Measurements from ENCODE around the gene CCL17. TPM values are rescaled to one million over a fixed set of nuclear protein-coding genes. Genes with fewer than 3 reads are reported as not detected.

Gene CCL17
- total RNA-seq, 1 experiment from 2014 or later, result not detected

DNA sequence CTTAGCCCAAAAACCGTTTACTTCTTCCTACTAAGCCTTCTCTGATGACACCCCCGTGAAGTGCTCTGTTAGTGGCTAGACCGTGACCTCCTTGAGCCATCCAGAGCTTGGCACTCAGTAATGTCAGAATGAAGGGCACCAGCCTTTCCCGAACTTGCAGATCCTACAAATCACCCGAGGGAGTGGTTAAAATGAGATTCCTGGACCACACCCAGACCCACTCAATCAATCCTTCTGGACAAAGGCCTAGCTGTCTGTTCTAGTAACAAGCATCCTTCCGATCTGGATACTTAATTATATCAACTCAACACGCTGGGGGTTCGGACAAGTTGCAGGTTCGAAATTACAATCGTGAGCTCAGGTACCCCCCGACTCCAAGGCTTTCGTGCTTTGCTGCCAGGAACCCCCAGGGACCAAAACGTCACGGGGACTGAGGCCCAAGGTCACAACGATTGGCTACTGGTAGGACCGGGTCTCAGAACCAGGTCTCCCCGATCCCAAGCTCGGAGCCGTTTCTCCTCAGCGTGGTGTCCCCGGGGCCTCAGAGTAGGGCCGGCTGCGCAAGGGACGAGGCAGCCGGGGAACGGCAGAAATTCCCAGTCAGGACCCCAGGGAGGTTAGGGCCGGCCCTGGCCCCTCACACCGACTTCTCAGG, 42.1 kb downstream of the CCL17 start:
- ATAC-seq (peak; percentile 46), DNase-seq (ENCODE audit: low read depth, low spot score) (no peak)
- Histone ChIP-seq H3K4me1 (ENCODE audit: control insufficient read depth, insufficient read depth, low read length) (no peaks in the 10 kb centered on the region; the same call in 1 of the 2 replicates), H3K9me3 (ENCODE audit: control insufficient read depth, insufficient read depth, low read depth, low read length) (no peaks in the 10 kb centered on the region), H3K36me3 (ENCODE audit: control insufficient read depth, insufficient read depth, low read length) (peaks cover 9% of the 10 kb centered on the region), H3K27me3 (ENCODE audit: control insufficient read depth, insufficient read depth, low read length) (no peaks in the 10 kb centered on the region), H3K4me3 (ENCODE audit: low read depth in 2 of 2, low read length in 2 of 2) (peak overlapping the region; percentile 85 to 97), H3K27ac (ENCODE audit: low read length) (peak overlapping the region; percentile 94)
- ChIA-PET CTCF (interaction anchor here (1.0 kb wide), 1 partner anchor 74 kb away, joined by 3 read pairs; no protein-coding TSS in a partner anchor), POLR2A (no interaction called here)
- in situ Hi-C loops (cut with HindIII; ENCODE audit: low pct_unique_long_range_greater_than_20kb, low sequenced_read_pairs) (no loop called here), intact Hi-C loops (cut with micrococcal nuclease; ENCODE audit: unreplicated experiment) (no loop called here)
- no peak for TF ChIP-seq SIN3A (IDR thresholded peaks at IDR 0.05; ENCODE audit: borderline replicate concordance, insufficient read depth, low read depth, low read length)
- no peak for TF ChIP-seq TCF7L2 (IDR thresholded peaks at IDR 0.05; ENCODE audit: low read depth, low read length)
- BruUV-seq (replicated peaks), result no TSS peak

DNA sequence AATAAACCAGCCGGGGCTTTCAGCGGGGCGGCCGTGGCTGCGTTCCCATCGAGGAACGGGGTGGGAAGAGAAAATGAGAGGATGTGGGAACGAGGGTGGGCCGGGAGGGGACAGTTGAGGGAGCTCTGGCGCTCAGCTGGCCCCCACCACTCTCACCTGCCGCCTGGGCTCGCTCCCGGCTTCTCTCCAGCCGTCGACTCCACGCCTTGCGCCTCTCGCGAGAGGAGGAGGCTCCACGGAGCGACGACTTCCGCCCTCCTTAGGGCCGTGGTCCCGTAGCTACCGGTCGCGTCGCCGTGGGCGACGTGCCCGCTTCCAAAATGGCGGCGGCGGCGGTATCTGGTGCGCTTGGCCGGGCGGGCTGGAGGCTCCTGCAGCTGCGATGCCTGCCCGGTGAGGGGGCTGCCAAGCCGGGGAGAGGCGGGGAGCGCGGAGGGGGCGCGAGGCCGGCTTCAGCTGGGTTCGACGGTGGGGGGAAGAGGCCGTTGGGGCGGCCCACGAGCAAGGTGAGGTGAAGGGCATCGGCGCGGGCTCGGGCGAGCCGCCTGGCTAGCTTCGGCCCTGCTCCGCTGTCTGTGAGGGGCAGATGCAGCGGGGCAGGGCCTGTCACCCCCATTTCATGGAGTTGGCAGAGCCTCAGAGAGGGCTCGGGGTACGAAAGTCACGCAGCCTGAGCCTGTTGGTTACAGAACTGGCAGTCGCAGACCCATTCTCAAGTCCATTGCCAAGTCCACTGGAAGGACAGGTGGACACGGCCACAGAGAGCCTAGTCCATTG, 42.8 kb downstream of the CCL17 start, which contains the start of the genes CIAPIN1 and COQ9:
Gene CIAPIN1, minus strand, starts transcription at position 200 of the 777 bp plus-strand sequence. CDS start 6,457 bp downstream, outside the sequence.
Gene COQ9, plus strand, starts transcription at position 294 of the 777 bp plus-strand sequence. Its CDS starts 27 bp downstream, at position 321.
- Histone ChIP-seq H3K27me3 (ENCODE audit: control insufficient read depth, insufficient read depth, low read length) (no peaks in the 10 kb centered on the region), H3K9me3 (ENCODE audit: control insufficient read depth, insufficient read depth, low read depth, low read length) (no peaks in the 10 kb centered on the region), H3K36me3 (ENCODE audit: control insufficient read depth, insufficient read depth, low read length) (peaks cover 13% of the 10 kb centered on the region), H3K27ac (ENCODE audit: low read length) (peak within 1 kb of the TSS; percentile 94), H3K4me1 (ENCODE audit: control insufficient read depth, insufficient read depth, low read length) (no peaks in the 10 kb centered on the region; the same call in 1 of the 2 replicates), H3K4me3 (ENCODE audit: low read depth in 2 of 2, low read length in 2 of 2) (peak within 1 kb of the TSS; percentile 85 to 97)
- BruUV-seq (replicated peaks), result no TSS peak
- ATAC-seq, result peak; percentile 100
- ChIA-PET CTCF (interaction anchor here (1.0 kb wide), 1 partner anchor 73 kb away, joined by 3 read pairs; no protein-coding TSS in a partner anchor), POLR2A (interaction anchor here (0.6 to 0.7 kb wide), 2 partner anchors 56 to 119 kb away, joined by 3 to 17 read pairs; no protein-coding TSS in a partner anchor)
- peak; percentile 39 for DNase-seq (ENCODE audit: low read depth, low spot score)
- intact Hi-C loops (cut with micrococcal nuclease; ENCODE audit: unreplicated experiment), result no loop called here
- in situ Hi-C loops (cut with HindIII; ENCODE audit: low pct_unique_long_range_greater_than_20kb, low sequenced_read_pairs), result no loop called here
- TF ChIP-seq, protein P1, sequence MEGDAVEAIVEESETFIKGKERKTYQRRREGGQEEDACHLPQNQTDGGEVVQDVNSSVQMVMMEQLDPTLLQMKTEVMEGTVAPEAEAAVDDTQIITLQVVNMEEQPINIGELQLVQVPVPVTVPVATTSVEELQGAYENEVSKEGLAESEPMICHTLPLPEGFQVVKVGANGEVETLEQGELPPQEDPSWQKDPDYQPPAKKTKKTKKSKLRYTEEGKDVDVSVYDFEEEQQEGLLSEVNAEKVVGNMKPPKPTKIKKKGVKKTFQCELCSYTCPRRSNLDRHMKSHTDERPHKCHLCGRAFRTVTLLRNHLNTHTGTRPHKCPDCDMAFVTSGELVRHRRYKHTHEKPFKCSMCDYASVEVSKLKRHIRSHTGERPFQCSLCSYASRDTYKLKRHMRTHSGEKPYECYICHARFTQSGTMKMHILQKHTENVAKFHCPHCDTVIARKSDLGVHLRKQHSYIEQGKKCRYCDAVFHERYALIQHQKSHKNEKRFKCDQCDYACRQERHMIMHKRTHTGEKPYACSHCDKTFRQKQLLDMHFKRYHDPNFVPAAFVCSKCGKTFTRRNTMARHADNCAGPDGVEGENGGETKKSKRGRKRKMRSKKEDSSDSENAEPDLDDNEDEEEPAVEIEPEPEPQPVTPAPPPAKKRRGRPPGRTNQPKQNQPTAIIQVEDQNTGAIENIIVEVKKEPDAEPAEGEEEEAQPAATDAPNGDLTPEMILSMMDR (IDR thresholded peaks at IDR 0.05), result no peak
- TF ChIP-seq, protein P2, sequence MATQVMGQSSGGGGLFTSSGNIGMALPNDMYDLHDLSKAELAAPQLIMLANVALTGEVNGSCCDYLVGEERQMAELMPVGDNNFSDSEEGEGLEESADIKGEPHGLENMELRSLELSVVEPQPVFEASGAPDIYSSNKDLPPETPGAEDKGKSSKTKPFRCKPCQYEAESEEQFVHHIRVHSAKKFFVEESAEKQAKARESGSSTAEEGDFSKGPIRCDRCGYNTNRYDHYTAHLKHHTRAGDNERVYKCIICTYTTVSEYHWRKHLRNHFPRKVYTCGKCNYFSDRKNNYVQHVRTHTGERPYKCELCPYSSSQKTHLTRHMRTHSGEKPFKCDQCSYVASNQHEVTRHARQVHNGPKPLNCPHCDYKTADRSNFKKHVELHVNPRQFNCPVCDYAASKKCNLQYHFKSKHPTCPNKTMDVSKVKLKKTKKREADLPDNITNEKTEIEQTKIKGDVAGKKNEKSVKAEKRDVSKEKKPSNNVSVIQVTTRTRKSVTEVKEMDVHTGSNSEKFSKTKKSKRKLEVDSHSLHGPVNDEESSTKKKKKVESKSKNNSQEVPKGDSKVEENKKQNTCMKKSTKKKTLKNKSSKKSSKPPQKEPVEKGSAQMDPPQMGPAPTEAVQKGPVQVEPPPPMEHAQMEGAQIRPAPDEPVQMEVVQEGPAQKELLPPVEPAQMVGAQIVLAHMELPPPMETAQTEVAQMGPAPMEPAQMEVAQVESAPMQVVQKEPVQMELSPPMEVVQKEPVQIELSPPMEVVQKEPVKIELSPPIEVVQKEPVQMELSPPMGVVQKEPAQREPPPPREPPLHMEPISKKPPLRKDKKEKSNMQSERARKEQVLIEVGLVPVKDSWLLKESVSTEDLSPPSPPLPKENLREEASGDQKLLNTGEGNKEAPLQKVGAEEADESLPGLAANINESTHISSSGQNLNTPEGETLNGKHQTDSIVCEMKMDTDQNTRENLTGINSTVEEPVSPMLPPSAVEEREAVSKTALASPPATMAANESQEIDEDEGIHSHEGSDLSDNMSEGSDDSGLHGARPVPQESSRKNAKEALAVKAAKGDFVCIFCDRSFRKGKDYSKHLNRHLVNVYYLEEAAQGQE (IDR thresholded peaks at IDR 0.05; ENCODE audit: insufficient read depth in 1 of 2, low read depth in 2 of 2, low read length in 1 of 2), result no peak
- TF ChIP-seq TCF7L2 (IDR thresholded peaks at IDR 0.05; ENCODE audit: low read depth, low read length) (no peak), POLR2AphosphoS5 (IDR thresholded peaks at IDR 0.05; ENCODE audit: low read depth, low read length) (peak; percentile 93), SIN3A (IDR thresholded peaks at IDR 0.05; ENCODE audit: borderline replicate concordance, insufficient read depth, low read depth, low read length) (peak; percentile 52; the same call in 1 of the 2 replicates)

Data from Panc1 (cell line).